H9 (cell line): ENCODE results near the gene VAPA. TPM values are rescaled to one million over a fixed set of nuclear protein-coding genes. Genes with fewer than 3 reads are reported as not detected.

ENCODE experiments used
- DNase-seq: peaks from one replicate; pipeline ENCODE4 v3.0.0-alpha.2; 2017
- H2AFZ ChIP-seq: one replicate; pipeline ENCODE4 v1.6.1; 2013; ENCODE audit warnings: mild to moderate bottlenecking, low read length, control low read depth, moderate library complexity
- H2AK5ac ChIP-seq: 2 replicates; pipeline ENCODE4 v1.6.1; 2013; ENCODE audit warnings: low read length, control low read depth, mixed read lengths; ENCODE audit not compliant: insufficient read length
- H2BK120ac ChIP-seq: one replicate; pipeline ENCODE4 v1.6.1; 2013; ENCODE audit warnings: low read depth, mild to moderate bottlenecking, low read length, control low read depth, inconsistent platforms; ENCODE audit not compliant: poor library complexity, severe bottlenecking
- H2BK12ac ChIP-seq: 2 replicates; pipeline ENCODE4 v1.6.1; 2013; ENCODE audit warnings: low read length, control low read depth, mixed read lengths, low read depth; ENCODE audit not compliant: insufficient read length
- H2BK15ac ChIP-seq: 2 replicates; pipeline ENCODE4 v1.6.1; 2013; ENCODE audit warnings: low read depth, low read length, control low read depth
- H2BK20ac ChIP-seq: one replicate; pipeline ENCODE4 v1.6.1; 2013; ENCODE audit warnings: low read depth, mild to moderate bottlenecking, low read length, control low read depth, inconsistent platforms; ENCODE audit not compliant: poor library complexity, severe bottlenecking
- H2BK5ac ChIP-seq: 2 replicates; pipeline ENCODE4 v1.6.1; 2013; ENCODE audit warnings: low read length, control low read depth, mixed read lengths; ENCODE audit not compliant: insufficient read length
- H3K14ac ChIP-seq: 2 replicates; pipeline ENCODE4 v1.6.1; 2013; ENCODE audit warnings: low read length, control low read depth; ENCODE audit not compliant: insufficient read depth
- H3K18ac ChIP-seq: 2 replicates; pipeline ENCODE4 v1.6.1; 2013; ENCODE audit warnings: low read depth, mild to moderate bottlenecking, mixed read lengths, low read length, control low read depth; ENCODE audit not compliant: insufficient read length
- H3K23ac ChIP-seq: 2 replicates; pipeline ENCODE4 v1.6.1; 2013; ENCODE audit warnings: low read length, control low read depth, mixed read lengths, low read depth; ENCODE audit not compliant: insufficient read length
- H3K23me2 ChIP-seq: 2 replicates; pipeline ENCODE4 v1.6.1; 2013; ENCODE audit warnings: low read depth, mild to moderate bottlenecking, mixed read lengths, low read length, control low read depth; ENCODE audit not compliant: insufficient read length, poor library complexity, severe bottlenecking
- H3K27ac ChIP-seq: 2 replicates; pipeline ENCODE4 v1.5.1; 2013; ENCODE audit warnings: low read length, control low read depth, mixed read lengths, low read depth; ENCODE audit not compliant: insufficient read length
- H3K27me3 ChIP-seq: 2 replicates; pipeline ENCODE4 v1.6.1; 2013; ENCODE audit warnings: low read length, control low read depth, inconsistent platforms; ENCODE audit not compliant: insufficient read depth
- H3K4ac ChIP-seq: 2 replicates; pipeline ENCODE4 v1.6.1; 2013; ENCODE audit warnings: low read depth, mild to moderate bottlenecking, control low read depth, inconsistent platforms, low read length, moderate library complexity
- H3K4me1 ChIP-seq: 2 replicates; pipeline ENCODE4 v1.6.1; 2013; ENCODE audit warnings: low read length, control low read depth, inconsistent platforms; ENCODE audit not compliant: insufficient read depth
- H3K4me2 ChIP-seq: 2 replicates; pipeline ENCODE4 v1.6.1; 2013; ENCODE audit warnings: low read length, control low read depth, mixed read lengths; ENCODE audit not compliant: insufficient read length, insufficient read depth
- H3K56ac ChIP-seq: 2 replicates; pipeline ENCODE4 v1.6.1; 2013; ENCODE audit warnings: low read depth, mild to moderate bottlenecking, mixed read lengths, low read length, control low read depth; ENCODE audit not compliant: insufficient read length
- H3K79me1 ChIP-seq: 2 replicates; pipeline ENCODE4 v1.6.1; 2013; ENCODE audit warnings: low read depth, mild to moderate bottlenecking, moderate library complexity, low read length, control low read depth, inconsistent platforms; ENCODE audit not compliant: insufficient read depth, poor library complexity, severe bottlenecking
- H3K79me2 ChIP-seq: 2 replicates; pipeline ENCODE4 v1.6.1; 2013; ENCODE audit warnings: low read length, control low read depth, inconsistent platforms; ENCODE audit not compliant: insufficient read depth
- H3K9ac ChIP-seq: 2 replicates; pipeline ENCODE4 v1.6.1; 2013; ENCODE audit warnings: low read length, control low read depth, mixed read lengths; ENCODE audit not compliant: insufficient read length; ENCODE audit errors: extremely low read depth
- H3K9me3 ChIP-seq: one replicate; pipeline ENCODE4 v1.6.1; 2013; ENCODE audit warnings: low read depth, low read length, inconsistent platforms; ENCODE audit not compliant: control insufficient read depth
- H3T11ph ChIP-seq: one replicate; pipeline ENCODE4 v1.6.1; 2013; ENCODE audit warnings: mild to moderate bottlenecking, low read length, control low read depth, inconsistent platforms
- H4K20me1 ChIP-seq: one replicate; pipeline ENCODE4 v1.6.1; 2013; ENCODE audit not compliant: control insufficient read depth, insufficient read length, insufficient read depth
- H4K5ac ChIP-seq: 2 replicates; pipeline ENCODE4 v1.6.1; 2013; ENCODE audit warnings: low read depth, mild to moderate bottlenecking, mixed read lengths, low read length, control low read depth; ENCODE audit not compliant: insufficient read length
- H4K8ac ChIP-seq: replicated peaks from 2 replicates; pipeline ENCODE4 v1.6.1; 2013; ENCODE audit warnings: low read length, control low read depth, mixed read lengths, low read depth; ENCODE audit not compliant: insufficient read length
- H4K91ac ChIP-seq: 2 replicates; pipeline ENCODE4 v1.6.1; 2013; ENCODE audit warnings: low read depth, mild to moderate bottlenecking, moderate library complexity, mixed read lengths, low read length, control low read depth; ENCODE audit not compliant: insufficient read length
- H3K27ac Mint-ChIP-seq, 3 experiments: 2 replicates in 2 of 3; 3 replicates in 1 of 3; pipeline ENCODE4 v1.8.0; 2020 to 2021; ENCODE audit warnings: mixed read lengths in 3 of 3, mild to moderate bottlenecking in 1 of 3, moderate library complexity in 1 of 3
- H3K27me3 Mint-ChIP-seq: 2 replicates; pipeline ENCODE4 v1.8.0; 2021; ENCODE audit warnings: low read depth, mild to moderate bottlenecking, moderate library complexity, mixed read lengths
- H3K36me3 Mint-ChIP-seq, 3 experiments: 2 replicates in 2 of 3; 3 replicates in 1 of 3; pipeline ENCODE4 v1.8.0; 2020 to 2021; ENCODE audit warnings: low read depth in 3 of 3, mixed read lengths in 3 of 3; ENCODE audit not compliant: insufficient read depth in 1 of 3
- H3K4me1 Mint-ChIP-seq, 2 experiments: 2 replicates each; pipeline ENCODE4 v1.8.0; 2020; ENCODE audit warnings: mixed read lengths in 2 of 2
- H3K4me3 Mint-ChIP-seq, 2 experiments: 2 replicates in 1 of 2; 3 replicates in 1 of 2; pipeline ENCODE4 v1.8.0; 2020 to 2021; ENCODE audit warnings: mild to moderate bottlenecking in 2 of 2, mixed read lengths in 2 of 2, moderate library complexity in 1 of 2
- H3K9me3 Mint-ChIP-seq, 2 experiments: 2 replicates in 1 of 2; 3 replicates in 1 of 2; pipeline ENCODE4 v1.8.0; 2020; ENCODE audit warnings: mild to moderate bottlenecking in 2 of 2, mixed read lengths in 2 of 2, moderate library complexity in 1 of 2
- CTCF ChIP-seq: fragments of 200-600 bp; sonication (generic); conservative IDR thresholded peaks from 3 replicates; pipeline ENCODE4 v1.8.0; 2021; ENCODE audit warnings: antibody characterized with exemption, mild to moderate bottlenecking
- WGBS: extraction: QIAGEN DNeasy Blood & Tissue Kit; methylation state at CpG from one replicate; pipeline ENCODE4 v1.1.7; 2013; ENCODE audit warnings: missing lambda C conversion rate, low lambda C conversion rate, mixed read lengths; ENCODE audit not compliant: insufficient read length; ENCODE audit errors: extremely low coverage; 5-methylcytosine and 5-hydroxymethylcytosine counted together
- total RNA-seq: library from RNA; stranded (reverse); gene quantifications from 2 replicates; pipeline ENCODE4 v1.2.1, GENCODE V29; 2021

VAPA gene
- total RNA-seq, 1 experiment from 2014 or later: 141 TPM

GRCh38 chr18:9914334-9914583, 443 bp downstream of the VAPA start:
- Histone ChIP-seq H2BK12ac (no peak overlapping the region), H3K79me2 (peaks cover 36% of the 10 kb centered on the region; the same call in 1 of the 2 replicates), H3K9ac (peak overlapping the region; percentile 89), H2BK5ac (peak overlapping the region; percentile 3), H3K4ac (no peak overlapping the region), H2BK120ac (no peak overlapping the region), H3K27ac (no peak overlapping the region), H3T11ph (no peak overlapping the region), H3K9me3 (no peaks in the 10 kb centered on the region), H4K20me1 (no peaks in the 10 kb centered on the region), H3K4me2 (peak overlapping the region; percentile 45), H3K23me2 (peaks cover 4% of the 10 kb centered on the region), H4K8ac (no peak overlapping the region), H3K14ac (peak overlapping the region; percentile 99), H3K56ac (no peak overlapping the region), H2AFZ (no peak overlapping the region), H3K18ac (peak overlapping the region; percentile 76), H2BK20ac (no peak overlapping the region), H2BK15ac (no peak overlapping the region), H4K5ac (no peak overlapping the region), H3K27me3 (no peaks in the 10 kb centered on the region), H2AK5ac (no peak overlapping the region), H4K91ac (no peak overlapping the region), H3K23ac (no peak overlapping the region), H3K79me1 (no peaks in the 10 kb centered on the region), H3K4me1 (no peaks in the 10 kb centered on the region; the same call in 1 of the 2 replicates)
- TF ChIP-seq CTCF: no peak
- Mint-ChIP-seq H3K4me1 (peaks cover 25 to 27% of the 10 kb centered on the region in 2 experiments), H3K36me3 (no peaks in the 10 kb centered on the region), H3K4me3 (peak overlapping the region; percentile 88 to 92), H3K27ac (no peak overlapping the region; a peak in 1 of 7 replicates), H3K27me3 (no peaks in the 10 kb centered on the region; the same call in 1 of the 2 replicates), H3K9me3 (0 out of 5 replicates have a peak, but pooled peaks cover 0 to 3% of the 10 kb centered on the region in 2 experiments)
- WGBS: no CpG with 5 or more reads among the region's 35 CpGs
- DNase-seq: no peak
